Stimulated activated CD8-positive, alpha-beta memory T cell treated with anti-CD3 and anti-CD28 coated beads, Interleukin-2, amount 100 ng/mL, for 48 hours (primary cell): ENCODE data around the gene DTX4.

Experiments
- DNase-seq, 2 donors: peaks; one replicate each; pipeline ENCODE4 v3.0.0-alpha.2; 2020; ENCODE audit warnings: low read depth in 2 of 2

The DTX4 gene

GRCh38 chr11:59173080-59173963 lies 1.4 kb downstream of the DTX4 start:
- no peak for DNase-seq

- no peak for DNase-seq
Observed at GRCh38 chr11:59173964-59174663, 2.2 kb downstream of the DTX4 start.

GRCh38 chr11:59174664-59175033 lies 2.7 kb downstream of the DTX4 start:
- no peak for DNase-seq

GRCh38 chr11:59175091-59175501 lies 3.2 kb downstream of the DTX4 start:
- DNase-seq, result no peak

GRCh38 chr11:59176330-59176729 lies 4.4 kb downstream of the DTX4 start:
- no peak for DNase-seq

GRCh38 chr11:59178402-59178801 lies 6.5 kb downstream of the DTX4 start:
- no peak for DNase-seq

GRCh38 chr11:59179121-59179520 lies 7.2 kb downstream of the DTX4 start:
- DNase-seq, result no peak

GRCh38 chr11:59180168-59180776 lies 8.3 kb downstream of the DTX4 start:
- no peak for DNase-seq

- DNase-seq, result no peak
Observed at GRCh38 chr11:59180907-59181306, 9.0 kb downstream of the DTX4 start.

- DNase-seq, result no peak
Observed at GRCh38 chr11:59181746-59182456, 10.0 kb downstream of the DTX4 start.

- DNase-seq, result no peak
Observed at GRCh38 chr11:59182457-59183151, 10.7 kb downstream of the DTX4 start.

GRCh38 chr11:59183771-59184170 lies 11.8 kb downstream of the DTX4 start:
- no peak for DNase-seq

GRCh38 chr11:59184691-59185339 lies 12.9 kb downstream of the DTX4 start:
- no peak for DNase-seq

- no peak for DNase-seq
Observed at GRCh38 chr11:59185386-59185945, 13.5 kb downstream of the DTX4 start.

- peak in 1 of 2 donors; percentile 42 for DNase-seq
Observed at GRCh38 chr11:59186130-59186594, 14.2 kb downstream of the DTX4 start.

- no peak for DNase-seq
Observed at GRCh38 chr11:59187035-59187434, 15.1 kb downstream of the DTX4 start.

- DNase-seq, result no peak
Observed at GRCh38 chr11:59187587-59187986, 15.7 kb downstream of the DTX4 start.

- DNase-seq, result no peak
Observed at GRCh38 chr11:59188954-59189353, 17.0 kb downstream of the DTX4 start.

- no peak for DNase-seq
Observed at GRCh38 chr11:59189986-59190385, 18.1 kb downstream of the DTX4 start.

GRCh38 chr11:59191095-59191494 lies 19.2 kb downstream of the DTX4 start:
- no peak for DNase-seq
